AG09309 (cell line): ENCODE data around the gene CCM2.

Experiments
- DNase-seq: peaks from one replicate; pipeline ENCODE4 v3.0.0-alpha.2; 2010; ENCODE audit warnings: low read depth
- H3K4me3 ChIP-seq: 2 replicates; pipeline ENCODE4 v1.5.1; 2011; ENCODE audit warnings: mild to moderate bottlenecking, low read depth, low read length, moderate library complexity; ENCODE audit not compliant: control insufficient read depth
- CTCF ChIP-seq: IDR thresholded peaks from 2 replicates; pipeline ENCODE4 v1.5.1; 2011; ENCODE audit warnings: mild to moderate bottlenecking, low read depth, low read length, inconsistent platforms; ENCODE audit not compliant: insufficient read depth, control insufficient read depth; ENCODE audit errors: missing control alignments

The CCM2 gene

DNA sequence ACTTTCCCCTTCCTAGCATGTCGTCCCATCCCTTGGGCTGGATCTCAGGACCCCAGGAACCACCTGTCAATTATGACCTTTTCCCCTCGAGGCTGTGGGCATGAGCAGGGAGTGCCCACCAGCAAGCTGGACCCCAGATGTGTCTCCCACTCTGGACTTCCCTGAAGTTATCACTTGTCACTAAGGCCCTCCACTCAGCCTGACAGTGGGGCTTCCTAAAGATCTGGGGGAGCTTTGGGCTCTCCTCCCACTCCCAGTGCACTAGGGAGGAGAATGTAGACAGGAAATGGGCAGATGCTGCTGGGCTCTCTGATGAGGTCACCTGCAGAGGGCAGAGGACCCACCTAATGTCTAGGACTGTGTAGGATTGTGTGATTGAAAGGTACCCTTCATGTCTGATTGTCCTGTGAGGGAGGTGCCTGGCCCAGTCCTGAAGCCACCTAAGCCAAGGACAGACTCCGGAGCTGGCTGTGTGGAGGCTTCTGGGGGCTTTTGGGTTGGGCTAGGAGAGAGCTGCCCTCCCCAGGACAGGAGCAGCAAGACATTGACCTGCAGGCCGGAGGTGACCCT, 39.9 kb upstream of the CCM2 start:
- no peak for TF ChIP-seq CTCF

GRCh38 chr7:44961844-44962482, 38.0 kb upstream of the CCM2 start:
- no peak for TF ChIP-seq CTCF
- DNase-seq, result no peak
- H3K4me3 ChIP-seq, result no peak overlapping the region

More for the DNA sequence above, 39.9 kb upstream of the CCM2 start:
- DNase-seq, result no peak
- no peak overlapping the region for H3K4me3 ChIP-seq

DNA sequence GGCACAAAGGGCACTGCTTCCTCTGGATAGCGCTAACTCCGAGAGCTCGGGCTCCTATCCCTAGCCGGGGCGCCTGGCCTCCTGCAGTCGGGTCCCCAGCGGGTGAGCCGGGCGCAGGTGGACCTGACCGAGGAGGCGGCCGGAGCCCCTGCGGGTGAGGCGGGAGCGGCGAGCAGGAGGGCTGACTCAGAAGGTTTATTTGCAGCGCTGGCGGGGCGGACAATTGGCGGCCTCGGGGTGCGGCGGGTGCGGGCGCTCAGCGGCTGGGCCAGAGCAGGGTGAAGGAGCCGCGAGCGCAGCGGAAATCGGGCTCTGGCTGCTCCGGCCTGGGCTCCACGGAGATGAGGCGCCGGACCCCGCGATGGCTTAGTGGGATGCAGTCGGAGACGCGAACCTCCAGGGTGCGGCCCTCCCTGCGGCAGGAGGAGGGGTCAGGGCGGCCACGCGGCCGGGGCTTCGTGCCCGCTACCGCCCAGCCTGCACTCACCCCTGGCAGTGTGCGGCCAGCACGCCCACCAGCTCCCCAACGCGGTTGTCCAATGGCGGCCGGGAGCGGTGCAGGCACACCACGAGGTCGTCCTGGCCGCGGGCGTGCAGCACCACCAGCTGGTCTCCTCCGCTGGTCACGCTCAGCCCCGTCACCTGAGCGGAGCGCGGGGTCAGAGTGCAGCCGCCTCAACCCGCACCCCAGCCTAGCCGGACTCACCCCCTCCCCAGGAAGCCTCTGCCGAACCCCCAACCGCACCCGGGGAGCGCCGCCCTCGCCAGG, 37.3 kb upstream of the CCM2 start:
- no peak for DNase-seq
- peak overlapping the region; percentile 30 for H3K4me3 ChIP-seq
- TF ChIP-seq CTCF, result no peak

DNA sequence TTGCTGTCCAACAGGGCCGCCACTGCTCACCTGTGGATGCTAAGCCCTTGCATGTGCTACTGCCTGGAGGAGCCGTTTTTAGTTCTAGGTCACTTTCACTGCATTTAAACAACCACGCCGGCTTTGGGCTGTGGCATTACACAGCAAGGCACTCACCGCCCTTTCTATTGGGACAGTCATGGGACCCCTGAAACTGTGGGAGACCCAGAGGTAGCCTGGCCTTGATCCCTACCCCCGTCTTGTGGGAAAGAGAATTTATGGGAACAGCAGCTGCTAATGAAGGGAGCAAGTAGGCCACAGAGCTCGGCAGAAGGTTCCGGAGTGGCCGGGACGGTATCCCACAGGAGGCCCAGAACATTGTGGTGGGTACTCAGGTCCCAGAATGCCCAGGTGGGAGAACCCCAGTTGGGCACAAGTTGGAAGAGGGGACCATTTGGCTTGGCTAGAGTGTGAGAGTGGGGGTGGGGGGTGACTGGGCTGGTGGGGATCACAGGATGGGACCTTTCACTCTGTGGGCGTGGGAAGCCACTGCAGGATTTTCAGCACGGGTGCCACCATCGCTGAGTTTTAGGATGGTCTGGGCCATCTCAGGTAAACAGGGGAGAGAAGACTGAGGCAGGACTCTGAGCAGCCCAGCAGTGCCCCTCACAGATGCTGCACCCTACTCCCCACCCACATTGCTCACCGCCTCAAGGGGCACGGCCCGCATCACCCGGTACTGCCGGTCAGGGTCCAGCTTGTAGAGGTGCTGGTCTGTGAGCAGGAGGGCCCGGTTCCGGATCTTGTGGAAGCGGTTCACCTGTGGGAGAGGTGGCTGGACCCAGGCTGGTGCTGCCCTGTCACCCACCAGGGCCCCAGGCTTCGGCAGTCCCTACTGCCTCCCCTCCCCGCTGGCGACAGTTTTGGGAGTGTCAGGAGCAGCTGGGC, 36.4 kb upstream of the CCM2 start:
- no peak overlapping the region for H3K4me3 ChIP-seq

GRCh38 chr7:44964384-44964830, 35.6 kb upstream of the CCM2 start:
- no peak overlapping the region for H3K4me3 ChIP-seq
- DNase-seq, result no peak
- TF ChIP-seq CTCF, result peak; percentile 43

More for the DNA sequence above, 36.4 kb upstream of the CCM2 start:
- TF ChIP-seq CTCF, result no peak
- DNase-seq, result no peak

DNA sequence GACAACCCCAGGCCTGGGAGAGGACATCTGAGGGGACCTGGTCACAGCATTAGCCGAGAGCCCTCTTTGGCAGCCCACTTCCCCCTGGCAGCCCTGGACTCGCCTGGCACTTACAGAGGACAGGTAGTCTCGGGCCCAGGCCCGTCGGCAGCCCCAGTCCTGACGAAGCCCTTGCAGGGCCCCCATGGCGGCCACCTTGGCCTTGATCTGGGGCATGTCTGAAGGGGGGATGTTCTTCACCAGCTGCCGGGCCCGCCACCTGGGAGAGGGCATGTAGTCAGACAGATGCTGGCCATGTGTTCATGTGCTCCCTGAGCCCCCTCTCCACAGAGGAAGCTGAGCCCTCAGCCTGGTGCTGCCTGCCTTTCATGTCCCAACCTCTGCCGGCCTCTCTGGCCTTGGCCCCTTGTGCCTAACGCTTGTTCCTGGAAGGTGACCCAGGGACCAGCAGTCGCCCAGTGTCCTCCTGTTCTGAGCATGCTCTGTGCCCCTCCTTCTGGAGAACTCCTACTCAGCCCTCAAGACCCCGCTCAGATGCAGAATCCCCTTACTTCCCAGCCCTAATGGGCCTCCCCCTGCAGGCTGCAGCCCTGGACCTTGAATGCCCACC, 35.1 kb upstream of the CCM2 start:
- no peak overlapping the region for H3K4me3 ChIP-seq
- DNase-seq, result no peak
- TF ChIP-seq CTCF, result no peak
